AG08395 (cell line): ENCODE measurements around the gene PRXL2C.
"Not testable (repeated sequence)": the region's sequence is repeated elsewhere in the genome, so short reads cannot be mapped to it uniquely, and the experiment has no call there.

ENCODE experiments used
- DNase-seq: peaks from one replicate; pipeline ENCODE4 v3.0.0; 2012; ENCODE audit warnings: mixed read lengths, low spot score

The PRXL2C gene

DNA sequence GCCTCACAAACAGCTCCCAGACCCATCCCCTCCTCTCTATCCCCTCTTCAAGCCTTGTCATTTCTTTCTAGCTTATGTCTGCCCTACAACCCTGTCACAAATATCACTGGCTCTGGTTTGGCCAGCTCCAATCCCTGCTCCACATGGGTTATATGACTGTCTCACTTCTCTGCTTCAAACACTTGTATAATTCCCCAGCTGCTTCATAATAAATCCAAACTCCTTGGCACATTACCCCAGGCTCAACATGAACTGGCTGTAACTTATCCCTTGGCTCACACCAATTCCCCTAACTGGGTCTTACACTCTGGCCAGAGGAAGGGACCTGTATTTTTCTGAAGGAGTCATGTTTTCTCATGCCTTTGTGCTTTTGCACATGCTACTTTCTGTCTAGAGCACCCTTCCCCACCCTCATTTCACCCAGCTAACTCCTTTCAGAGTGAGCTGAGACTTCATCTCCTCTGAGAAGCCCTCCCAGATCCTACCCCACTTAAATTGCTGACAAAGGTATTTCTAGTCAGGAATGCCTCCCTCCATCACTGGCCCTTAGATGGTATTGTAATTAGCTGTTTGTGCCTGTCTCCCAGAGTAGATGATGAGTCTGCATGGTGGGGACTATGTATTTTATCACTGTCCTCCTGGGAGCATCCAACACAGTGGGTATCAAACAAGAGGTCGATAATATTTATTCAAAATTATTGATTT, 5.3 kb downstream of the PRXL2C start:
- DNase-seq = no peak

- peak; percentile 81 for DNase-seq
Observed at GRCh38 chr9:96646081-96646991, 8.8 kb downstream of the PRXL2C start.

- DNase-seq = no peak
Observed at GRCh38 chr9:96644137-96644536, 11.0 kb downstream of the PRXL2C start.

GRCh38 chr9:96641514-96641913, 13.6 kb downstream of the PRXL2C start:
- no peak for DNase-seq

- DNase-seq = no peak
Observed at GRCh38 chr9:96638606-96639364, 16.3 kb downstream of the PRXL2C start.

- no peak for DNase-seq
Observed at GRCh38 chr9:96636368-96636767, 18.7 kb downstream of the PRXL2C start.

DNA sequence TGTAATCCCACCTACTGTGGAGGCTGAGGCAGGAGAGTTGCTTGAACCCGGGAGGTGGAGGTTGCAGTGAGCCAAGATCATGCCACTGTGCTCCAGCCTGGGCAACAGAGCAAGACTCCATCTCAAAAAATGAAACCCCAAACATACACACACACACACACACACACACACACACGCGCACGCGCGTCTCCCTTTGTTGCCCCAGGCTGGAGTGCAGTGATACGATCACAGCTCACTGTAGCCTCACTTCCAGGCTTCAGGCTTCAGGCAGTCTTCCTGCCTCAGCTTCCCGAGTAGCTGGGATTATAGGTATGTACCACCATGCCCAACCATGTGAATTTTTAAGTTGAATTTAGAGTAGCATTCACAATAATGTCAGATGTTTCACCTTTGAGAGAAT, 21.5 kb downstream of the PRXL2C start:
- DNase-seq = not testable (repeated sequence)

- no peak for DNase-seq
Observed at GRCh38 chr9:96626912-96627311, 28.2 kb downstream of the PRXL2C start.

DNA sequence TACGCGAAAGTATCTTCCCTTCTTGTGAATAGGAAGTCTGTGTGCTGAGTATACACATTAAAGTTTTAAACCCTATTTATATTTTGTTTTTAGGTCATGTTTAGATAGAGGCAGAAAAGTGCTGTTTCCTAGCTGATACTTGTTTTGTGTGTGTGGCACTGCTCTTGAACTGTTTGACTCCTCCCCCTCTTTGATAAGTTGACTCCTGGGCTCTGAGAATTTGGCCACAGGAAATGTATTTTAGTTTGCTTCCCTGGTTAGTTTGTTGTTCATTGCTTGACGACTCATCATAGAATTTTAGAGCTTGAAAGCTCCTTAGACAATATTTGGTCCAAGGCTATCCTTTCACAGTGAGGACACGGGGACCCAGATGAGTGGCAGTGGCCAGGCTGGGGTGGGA, 33.5 kb downstream of the PRXL2C start:
- DNase-seq = no peak

DNA sequence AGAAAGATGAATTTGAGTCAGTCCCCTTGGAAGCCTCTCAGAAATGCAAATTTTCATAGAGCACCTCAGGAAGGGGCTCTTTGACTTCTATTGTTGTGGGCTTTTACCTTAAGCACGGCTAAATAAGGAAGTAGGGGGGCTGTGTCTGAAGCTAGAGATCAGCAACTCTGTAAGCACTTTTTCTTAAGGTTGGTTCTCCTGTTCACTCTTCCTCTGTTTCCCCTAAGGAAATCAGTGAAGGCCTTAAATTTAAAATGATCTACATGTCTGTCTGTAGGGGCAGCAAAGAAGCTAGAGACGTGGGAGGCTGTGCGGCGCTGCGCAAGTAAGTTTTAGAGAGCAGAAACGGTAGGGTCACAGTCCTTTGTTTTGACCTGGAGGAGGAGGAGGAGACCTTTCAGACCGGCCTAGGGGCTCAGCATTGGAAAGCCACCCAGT, 34.3 kb downstream of the PRXL2C start:
- no peak for DNase-seq

GRCh38 chr9:96620181-96620514, 35.0 kb downstream of the PRXL2C start:
- no peak for DNase-seq

DNA sequence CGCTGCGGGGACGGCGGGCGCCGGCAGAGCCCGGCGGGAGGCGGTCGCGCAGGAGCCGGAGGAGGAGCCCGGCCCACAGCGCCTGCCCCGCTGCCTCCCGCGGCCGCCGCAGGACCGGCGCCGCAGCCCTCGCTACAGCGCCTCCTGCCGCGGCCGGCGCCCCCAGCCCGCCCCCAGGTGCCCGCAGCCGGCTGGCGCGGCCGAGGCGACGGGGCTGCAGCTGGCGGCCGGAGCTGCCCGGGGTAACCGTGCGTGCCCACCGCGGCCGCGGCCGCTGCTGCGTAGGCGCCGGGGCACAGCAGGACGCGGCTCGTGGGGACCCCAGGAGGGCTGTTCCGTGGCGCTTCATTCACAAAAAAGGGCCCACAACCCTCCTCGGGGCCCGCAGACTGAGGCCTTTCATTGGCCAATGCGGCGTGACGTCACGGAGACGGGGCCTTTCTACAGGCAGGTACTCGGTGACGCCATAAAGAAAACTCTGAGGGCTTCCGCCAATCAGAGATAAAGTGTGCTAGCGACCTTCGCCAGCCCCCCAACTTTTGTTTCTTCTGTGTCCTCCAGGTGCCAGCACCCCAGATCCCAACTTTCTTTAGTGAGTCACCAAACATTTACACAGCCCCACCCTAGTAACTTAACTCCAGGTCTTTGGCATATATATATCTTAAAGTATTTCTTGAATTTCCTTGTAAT, 35.5 kb downstream of the PRXL2C start, which contains the start of gene CDC14B:
Gene CDC14B (minus strand): TSS at position 353 of the 690 bp plus-strand sequence. CDS start 465 bp downstream, outside the sequence.
- peak; percentile 72 for DNase-seq

- no peak for DNase-seq
Observed at GRCh38 chr9:96619124-96619465, 36.0 kb downstream of the PRXL2C start.

DNA sequence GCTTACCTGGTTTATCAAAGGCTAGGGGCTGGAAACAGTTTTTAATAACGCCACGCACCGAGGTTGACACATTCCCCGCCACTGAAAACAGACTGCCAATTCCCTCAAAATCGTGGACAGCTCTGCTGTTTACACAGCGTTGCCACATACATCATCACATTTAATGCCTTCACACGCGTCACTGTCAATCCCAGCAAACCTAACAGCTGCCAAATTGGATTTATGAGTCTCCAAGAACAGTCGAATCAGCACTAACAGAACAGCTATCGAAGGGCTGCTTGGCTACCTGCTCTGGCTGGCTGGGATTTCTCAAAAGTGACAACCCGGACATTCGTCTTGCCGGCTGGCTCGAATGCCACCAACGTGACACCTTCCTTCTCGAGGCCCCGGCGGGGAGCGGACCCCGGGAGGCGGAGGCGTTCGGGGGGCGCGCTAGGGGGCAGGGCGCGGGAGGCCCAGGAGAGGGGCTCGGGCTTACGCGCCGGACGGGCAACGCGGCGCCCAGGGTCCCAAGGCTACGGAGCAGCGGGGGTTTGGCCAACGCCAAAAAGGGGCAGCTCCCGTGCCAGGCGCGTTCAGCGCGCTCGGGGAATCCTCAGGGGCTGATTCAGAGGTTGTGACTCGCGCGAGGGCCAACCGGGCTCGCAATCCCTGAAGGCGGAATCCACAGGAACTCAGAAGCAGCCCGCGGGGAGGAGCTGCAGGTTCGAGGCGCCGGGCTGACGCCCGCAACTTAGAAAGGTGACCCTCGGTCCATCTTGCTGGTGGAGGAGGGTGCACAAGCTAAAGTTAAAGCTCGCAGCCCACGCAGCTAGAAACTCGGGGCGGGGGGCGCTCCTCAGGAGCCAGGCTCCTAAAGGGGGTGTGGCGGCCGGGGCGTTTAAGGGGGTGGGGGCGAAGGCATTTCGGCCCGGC, 36.7 kb downstream of the PRXL2C start:
- DNase-seq = peak; percentile 68

GRCh38 chr9:96617439-96618185, 37.5 kb downstream of the PRXL2C start:
- DNase-seq = no peak

- no peak for DNase-seq
Observed at GRCh38 chr9:96616817-96617438, 38.2 kb downstream of the PRXL2C start.

- no peak for DNase-seq
Observed at GRCh38 chr9:96615411-96615810, 39.7 kb downstream of the PRXL2C start.

DNA sequence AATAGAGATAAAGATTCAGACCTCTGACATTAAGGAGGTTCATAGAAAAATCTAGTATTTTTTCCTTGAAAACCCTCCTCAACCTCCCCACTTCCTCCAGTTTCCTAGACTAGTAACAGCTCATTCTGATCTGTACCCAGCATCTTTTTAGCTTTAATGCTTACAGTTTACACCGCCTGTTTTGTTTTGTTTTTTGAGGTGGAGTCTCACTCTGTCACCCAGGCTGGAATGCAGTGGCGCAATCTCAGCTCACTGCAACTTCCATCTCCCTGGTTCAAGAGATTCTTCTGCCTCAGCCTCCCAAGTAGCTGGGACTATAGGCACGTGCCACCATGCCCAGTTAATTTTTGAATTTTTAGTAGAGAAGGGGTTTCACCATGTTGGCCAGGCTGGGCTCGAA, 40.5 kb downstream of the PRXL2C start:
- DNase-seq = peak; percentile 31

DNA sequence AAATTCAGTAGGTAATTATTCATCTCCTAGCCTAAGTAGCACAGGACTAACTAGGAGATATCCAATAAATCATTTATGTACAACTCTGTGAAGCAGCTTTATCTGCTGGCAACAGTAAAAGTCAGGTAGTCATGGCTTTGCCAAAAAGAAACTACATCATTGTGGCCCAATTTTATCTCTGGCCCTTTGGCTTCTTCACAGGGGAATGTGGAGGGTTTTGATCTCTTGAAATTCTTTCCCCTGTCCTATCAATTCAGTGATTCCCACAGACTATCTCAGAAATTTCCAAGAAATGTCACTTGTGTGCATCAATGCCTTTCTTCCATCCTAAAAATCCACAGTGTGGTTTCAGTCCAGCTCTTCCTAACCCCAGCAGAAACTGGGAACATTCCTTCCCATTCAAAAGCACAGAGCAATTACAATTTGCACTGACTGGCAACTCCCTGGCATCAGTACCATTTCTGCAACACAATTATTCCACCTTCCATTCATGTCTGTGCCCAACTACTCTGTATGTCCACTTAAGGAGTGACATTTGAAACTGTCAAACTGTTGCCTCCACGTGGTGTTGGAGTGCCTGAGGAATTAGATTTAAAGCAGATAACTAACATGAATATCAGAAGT, 42.0 kb downstream of the PRXL2C start:
- DNase-seq = no peak
